AG10803 (cell line): ENCODE results near the gene MCM9.
"Not testable (repeated sequence)": the region's sequence is repeated elsewhere in the genome, so short reads cannot be mapped to it uniquely, and the experiment has no call there.

Experiments
- DNase-seq: peaks from one replicate; pipeline ENCODE4 v3.0.0; 2010; ENCODE audit warnings: low read depth
- H3K4me3 ChIP-seq: 2 replicates; pipeline ENCODE4 v1.5.1; 2011; ENCODE audit warnings: mild to moderate bottlenecking, low read length, control low read depth
- CTCF ChIP-seq: conservative IDR thresholded peaks from 2 replicates; pipeline ENCODE4 v1.5.1; 2011; ENCODE audit warnings: mild to moderate bottlenecking, low read length, control low read depth, inconsistent platforms

Gene MCM9

GRCh38 chr6:118771253-118771652 is 163.7 kb downstream of the MCM9 start:
- TF ChIP-seq CTCF, result no peak
- DNase-seq, result no peak

GRCh38 chr6:118770835-118771234 is 164.1 kb downstream of the MCM9 start:
- TF ChIP-seq CTCF, result no peak

More at GRCh38 chr6:118771253-118771652, 163.7 kb downstream of the MCM9 start:
- H3K4me3 ChIP-seq, result no peak overlapping the region

GRCh38 chr6:118770112-118770788 is 164.7 kb downstream of the MCM9 start:
- H3K4me3 ChIP-seq, result no peak overlapping the region
- DNase-seq, result no peak
- TF ChIP-seq CTCF, result no peak

More at GRCh38 chr6:118770835-118771234, 164.1 kb downstream of the MCM9 start:
- no peak for DNase-seq
- no peak overlapping the region for H3K4me3 ChIP-seq

GRCh38 chr6:118768904-118769325 is 166.0 kb downstream of the MCM9 start:
- no peak for DNase-seq
- TF ChIP-seq CTCF, result no peak
- no peak overlapping the region for H3K4me3 ChIP-seq

- no peak for DNase-seq
- H3K4me3 ChIP-seq, result no peak overlapping the region
- no peak for TF ChIP-seq CTCF
These were observed 166.5 kb downstream of the MCM9 start for GRCh38 chr6:118768441-118768840.

GRCh38 chr6:118765316-118765715 is 169.6 kb downstream of the MCM9 start:
- DNase-seq, result peak; percentile 69
- H3K4me3 ChIP-seq, result not testable (repeated sequence)

- no peak overlapping the region for H3K4me3 ChIP-seq
- no peak for DNase-seq
- TF ChIP-seq CTCF, result no peak
These were observed 170.2 kb downstream of the MCM9 start for GRCh38 chr6:118764766-118765165.
